Measurements from ENCODE around the gene KIAA1217.

GRCh38 chr10:24480447-24480846 is 271.5 kb downstream of the KIAA1217 start:
- no peak for TF ChIP-seq TEAD4 (IDR thresholded peaks at IDR 0.05; ENCODE audit: borderline replicate concordance, insufficient read depth)
- TF ChIP-seq GABPA (IDR thresholded peaks at IDR 0.05; ENCODE audit: low read depth) = no peak
- no peak for TF ChIP-seq CTCF (IDR thresholded peaks at IDR 0.05)
- no peak for TF ChIP-seq POLR2AphosphoS5 (IDR thresholded peaks at IDR 0.05; ENCODE audit: low read depth, low read length)
- no peak for TF ChIP-seq PBX3 (IDR thresholded peaks at IDR 0.05)
- no peak for TF ChIP-seq TAF1 (IDR thresholded peaks at IDR 0.05; ENCODE audit: borderline replicate concordance, low read depth, low read length)
- TF ChIP-seq CHD2 (IDR thresholded peaks at IDR 0.05; ENCODE audit: low read length, partially characterized antibody) = no peak
